OCI-LY7 (cell line): ENCODE results near the gene PCDHGC4. TPM values are rescaled to one million over a fixed set of nuclear protein-coding genes. Genes with fewer than 3 reads are reported as not detected.
A peak's percentile ranks its signal among the peaks of the same experiment; 100 is the strongest.

Experiments
- BruUV-seq: library from RNA; stranded (reverse); fragments of 400-500 nt; replicated peaks from 2 replicates; lab custom pipeline; 2021; lab: Mats Ljungman, UMichigan
- CTCF ChIA-PET: fragments of 300-600 bp; sonication (Branson Sonifier 250); formaldehyde crosslinking; loops from one replicate; lab custom pipeline; 2022; ENCODE audit warnings: antibody characterized with exemption; ENCODE audit not compliant: unreplicated experiment; lab: Charles Lee
- POLR2A ChIA-PET: fragments of 300-600 bp; sonication (Branson Sonifier 250); formaldehyde crosslinking; loops from one replicate; lab custom pipeline; 2022; ENCODE audit warnings: antibody characterized with exemption; lab: Charles Lee
- DNase-seq: peaks from one replicate; pipeline ENCODE4 v3.0.0-alpha.2; 2015; ENCODE audit warnings: low spot score
- H2AFZ ChIP-seq: fragments of 200-600 bp; sonication (generic), shearing (Covaris generic); 2 replicates; pipeline ENCODE4 v1.6.1; 2014; ENCODE audit warnings: mild to moderate bottlenecking, antibody characterized with exemption, low read length, moderate library complexity
- H3K27ac ChIP-seq: fragments of 200-600 bp; sonication (generic); 2 replicates; pipeline ENCODE4 v1.5.1; 2014; ENCODE audit warnings: mixed run types, low read depth, mild to moderate bottlenecking, moderate library complexity, low read length, inconsistent platforms; ENCODE audit not compliant: poor library complexity, severe bottlenecking
- H3K36me3 ChIP-seq: fragments of 200-600 bp; sonication (generic); 2 replicates; pipeline ENCODE4 v1.6.1; 2014; ENCODE audit warnings: mild to moderate bottlenecking, antibody characterized with exemption, low read length, moderate library complexity, mixed read lengths; ENCODE audit not compliant: insufficient read depth
- H3K4me1 ChIP-seq: fragments of 200-600 bp; sonication (generic); 2 replicates; pipeline ENCODE4 v1.5.1; 2014; ENCODE audit warnings: mild to moderate bottlenecking, low read length; ENCODE audit not compliant: insufficient read depth, poor library complexity, severe bottlenecking
- H3K4me2 ChIP-seq: fragments of 200-600 bp; sonication (generic); 2 replicates; pipeline ENCODE4 v1.6.1; 2014; ENCODE audit warnings: mild to moderate bottlenecking, low read length
- H3K4me3 ChIP-seq: fragments of 200-600 bp; sonication (generic); 2 replicates; pipeline ENCODE4 v1.5.1; 2014; ENCODE audit warnings: mild to moderate bottlenecking, low read depth, low read length; ENCODE audit not compliant: poor library complexity, severe bottlenecking
- H3K79me2 ChIP-seq: fragments of 200-600 bp; sonication (generic); 2 replicates; pipeline ENCODE4 v1.6.1; 2016; ENCODE audit warnings: low read depth, mild to moderate bottlenecking, low read length, moderate library complexity, mixed read lengths; ENCODE audit not compliant: insufficient read depth
- H3K9me2 ChIP-seq: fragments of 200-600 bp; sonication (generic); 2 replicates; pipeline ENCODE4 v1.6.1; 2016; ENCODE audit warnings: mild to moderate bottlenecking, low read length, mixed read lengths; ENCODE audit not compliant: insufficient read depth
- H3K9me3 ChIP-seq: fragments of 200-600 bp; sonication (generic); 2 replicates; pipeline ENCODE4 v1.6.1; 2014; ENCODE audit warnings: mild to moderate bottlenecking, mixed run types, low read length, mixed read lengths
- H4K20me1 ChIP-seq: fragments of 200-600 bp; sonication (generic); 2 replicates; pipeline ENCODE4 v1.6.1; 2014; ENCODE audit warnings: mild to moderate bottlenecking, antibody characterized with exemption, low read length, moderate library complexity, mixed read lengths; ENCODE audit not compliant: insufficient read depth
- CTCF ChIP-seq: fragments of 200-600 bp; sonication (generic); conservative IDR thresholded peaks from 2 replicates; pipeline ENCODE4 v1.5.1; 2014; ENCODE audit warnings: mild to moderate bottlenecking, antibody characterized with exemption, low read length, moderate library complexity, mixed read lengths
- EZH2phosphoT487 ChIP-seq: fragments of 200-600 bp; sonication (generic); IDR thresholded peaks from 2 replicates; pipeline ENCODE4 v1.6.1; 2018; ENCODE audit warnings: low read depth, borderline replicate concordance, mild to moderate bottlenecking, mixed run types, antibody characterized with exemption, low read length, moderate library complexity, mixed read lengths
- intact Hi-C: fragments of 100-400 bp; cut with micrococcal nuclease; formaldehyde crosslinking; loops from one replicate; pipeline ENCODE4 v1.10.0; 2022; ENCODE audit not compliant: unreplicated experiment
- total RNA-seq, 2 experiments: library from RNA; depleted of rRNA in 1 of 2; stranded (reverse); fragments of >200 nt in 1 of 2; shearing (Covaris generic) in 1 of 2; gene quantifications; 2 replicates each; pipeline ENCODE4 v1.2.3, GENCODE V29; 2014 to 2022

The PCDHGC4 gene
- total RNA-seq, 2 experiments from 2014 or later = 7.0 to 8.4 TPM

- CTCF ChIA-PET = interaction anchor here (0.8 to 9.6 kb wide), 5 partner anchors 20 to 43 kb away, joined by 3 to 138 read pairs (median 5); partner anchors contain the start of gene PCDHGC3
- Histone ChIP-seq H4K20me1 (no peaks in the 10 kb centered on the region), H3K9me2 (no peaks in the 10 kb centered on the region), H3K4me1 (peaks cover 92% of the 10 kb centered on the region), H3K4me2 (peak overlapping the region; percentile 94), H3K27ac (peak overlapping the region; percentile 99), H3K9me3 (no peaks in the 10 kb centered on the region), H3K4me3 (peak overlapping the region; percentile 65), H3K36me3 (peaks cover 47% of the 10 kb centered on the region), H2AFZ (no peak overlapping the region), H3K79me2 (peaks cover 12% of the 10 kb centered on the region; the same call in 1 of the 2 replicates)
- no TSS peak for BruUV-seq
- POLR2A ChIA-PET = interaction anchor here (0.5 to 17.7 kb wide), 10 partner anchors 9 to 1394 kb away, joined by 3 to 328 read pairs (median 6); partner anchors contain the start of genes PCDHGB3, PCDHGC3, PCDHGC4 and PCDHGC5
- intact Hi-C loops = loop anchor here (1.0 to 2.0 kb wide), 4 partner anchors 23 to 50 kb away; partner anchors contain the start of gene PCDHGC3
- peak; percentile 55 for DNase-seq
- TF ChIP-seq EZH2phosphoT487 (no peak), CTCF (no peak)
Observed at GRCh38 chr5:141506381-141507155, 21.7 kb downstream of the PCDHGC4 start.

- intact Hi-C loops = loop anchor here (1.0 to 2.0 kb wide), 4 partner anchors 22 to 49 kb away; partner anchors contain the start of gene PCDHGC3
- Histone ChIP-seq H3K4me2 (peak overlapping the region; percentile 94), H3K9me2 (no peaks in the 10 kb centered on the region), H3K79me2 (peaks cover 15% of the 10 kb centered on the region; the same call in 1 of the 2 replicates), H3K27ac (peak overlapping the region; percentile 99), H3K36me3 (peaks cover 50% of the 10 kb centered on the region), H4K20me1 (no peaks in the 10 kb centered on the region), H2AFZ (no peak overlapping the region), H3K4me3 (peak overlapping the region; percentile 65), H3K9me3 (no peaks in the 10 kb centered on the region), H3K4me1 (peaks cover 96% of the 10 kb centered on the region)
- TF ChIP-seq EZH2phosphoT487 (no peak), CTCF (no peak)
- DNase-seq = peak; percentile 90
- ChIA-PET POLR2A (interaction anchor here (0.6 to 17.7 kb wide), 13 partner anchors 8 to 898 kb away, joined by 3 to 328 read pairs (median 5); partner anchors contain the start of genes PCDHGB3, PCDHGC3, PCDHGC4 and PCDHGC5), CTCF (interaction anchor here (0.8 to 9.6 kb wide), 6 partner anchors 19 to 42 kb away, joined by 3 to 138 read pairs (median 4); partner anchors contain the start of gene PCDHGC3)
- no TSS peak for BruUV-seq
Observed at GRCh38 chr5:141507387-141508091, 22.7 kb downstream of the PCDHGC4 start.
